Trophoblast cell (in vitro differentiated cells and primary cell): ENCODE results near the gene IL4I1.

Source experiments
- DNase-seq, 2 donors: peaks; one replicate each; pipeline ENCODE4 v3.0.0-alpha.2; 2016
- H2AFZ ChIP-seq: 2 replicates; pipeline ENCODE4 v1.6.1; 2013; ENCODE audit warnings: low read length, moderate library complexity, mild to moderate bottlenecking; ENCODE audit not compliant: insufficient read depth, poor library complexity
- H2AK5ac ChIP-seq: 2 replicates; pipeline ENCODE4 v1.6.1; 2013; ENCODE audit warnings: mild to moderate bottlenecking, low read length
- H2BK120ac ChIP-seq: 2 replicates; pipeline ENCODE4 v1.6.1; 2013; ENCODE audit warnings: low read length, mild to moderate bottlenecking, moderate library complexity; ENCODE audit not compliant: insufficient read depth, poor library complexity
- H2BK12ac ChIP-seq: 2 replicates; pipeline ENCODE4 v1.6.1; 2013; ENCODE audit warnings: mild to moderate bottlenecking, low read length, moderate library complexity
- H2BK5ac ChIP-seq: 2 replicates; pipeline ENCODE4 v1.6.1; 2013; ENCODE audit warnings: low read length, low read depth, moderate library complexity, mild to moderate bottlenecking; ENCODE audit not compliant: poor library complexity
- H3K14ac ChIP-seq: 2 replicates; pipeline ENCODE4 v1.6.1; 2013; ENCODE audit warnings: mild to moderate bottlenecking, low read length
- H3K18ac ChIP-seq: 2 replicates; pipeline ENCODE4 v1.6.1; 2013; ENCODE audit warnings: mild to moderate bottlenecking, low read length
- H3K23ac ChIP-seq: 2 replicates; pipeline ENCODE4 v1.6.1; 2013; ENCODE audit warnings: low read length
- H3K27ac ChIP-seq: 2 replicates; pipeline ENCODE4 v1.5.1; 2013; ENCODE audit warnings: low read depth, mild to moderate bottlenecking, inconsistent platforms, low read length, moderate library complexity
- H3K27me3 ChIP-seq: 2 replicates; pipeline ENCODE4 v1.6.1; 2013; ENCODE audit warnings: inconsistent platforms, mild to moderate bottlenecking, low read length, moderate library complexity; ENCODE audit not compliant: insufficient read depth
- H3K36me3 ChIP-seq, 2 experiments: 1 replicate in 1 of 2; 2 replicates in 1 of 2; pipeline ENCODE4 v1.6.1; 2013; ENCODE audit warnings: low read length in 2 of 2, mild to moderate bottlenecking in 2 of 2, moderate library complexity in 1 of 2; ENCODE audit not compliant: insufficient read depth in 2 of 2, control insufficient read depth in 1 of 2
- H3K4ac ChIP-seq: 2 replicates; pipeline ENCODE4 v1.6.1; 2013; ENCODE audit warnings: low read depth, mild to moderate bottlenecking, low read length, moderate library complexity
- H3K4me1 ChIP-seq, 2 experiments: 1 replicate in 1 of 2; 2 replicates in 1 of 2; pipeline ENCODE4 v1.6.1; 2013; ENCODE audit warnings: low read length in 2 of 2, mild to moderate bottlenecking in 2 of 2, moderate library complexity in 1 of 2; ENCODE audit not compliant: insufficient read depth in 2 of 2, control insufficient read depth in 1 of 2
- H3K4me2 ChIP-seq: 2 replicates; pipeline ENCODE4 v1.6.1; 2013; ENCODE audit warnings: inconsistent platforms, mild to moderate bottlenecking, low read length, moderate library complexity
- H3K4me3 ChIP-seq: 2 replicates; pipeline ENCODE4 v1.5.1; 2013; ENCODE audit warnings: mild to moderate bottlenecking, low read depth, low read length, inconsistent platforms
- H3K79me1 ChIP-seq: one replicate; pipeline ENCODE4 v1.6.1; 2013; ENCODE audit warnings: low read length
- H3K79me2 ChIP-seq: 2 replicates; pipeline ENCODE4 v1.6.1; 2013; ENCODE audit warnings: low read length, mild to moderate bottlenecking; ENCODE audit not compliant: control insufficient read depth, insufficient read depth, poor library complexity
- H3K9ac ChIP-seq: 2 replicates; pipeline ENCODE4 v1.6.1; 2013; ENCODE audit warnings: mild to moderate bottlenecking, low read length
- H3K9me3 ChIP-seq: 2 replicates; pipeline ENCODE4 v1.6.1; 2013; ENCODE audit warnings: low read depth, mild to moderate bottlenecking, control low read depth, inconsistent platforms, low read length; ENCODE audit not compliant: insufficient read depth
- H4K12ac ChIP-seq: 2 replicates; pipeline ENCODE4 v1.6.1; 2013; ENCODE audit warnings: low read depth, mild to moderate bottlenecking, low read length, moderate library complexity
- H4K8ac ChIP-seq: 2 replicates; pipeline ENCODE4 v1.6.1; 2013; ENCODE audit warnings: low read depth, mild to moderate bottlenecking, low read length, moderate library complexity
- H4K91ac ChIP-seq: one replicate; pipeline ENCODE4 v1.6.1; 2013; ENCODE audit warnings: low read depth, mild to moderate bottlenecking, low read length, moderate library complexity
- WGBS: extraction: QIAGEN DNeasy Blood & Tissue Kit; methylation state at CpG from one replicate; pipeline ENCODE4 v1.1.7; 2013; ENCODE audit warnings: missing lambda C conversion rate; ENCODE audit not compliant: insufficient read length, insufficient coverage; ENCODE audit errors: extremely low coverage; 5-methylcytosine and 5-hydroxymethylcytosine counted together

Gene IL4I1

DNA sequence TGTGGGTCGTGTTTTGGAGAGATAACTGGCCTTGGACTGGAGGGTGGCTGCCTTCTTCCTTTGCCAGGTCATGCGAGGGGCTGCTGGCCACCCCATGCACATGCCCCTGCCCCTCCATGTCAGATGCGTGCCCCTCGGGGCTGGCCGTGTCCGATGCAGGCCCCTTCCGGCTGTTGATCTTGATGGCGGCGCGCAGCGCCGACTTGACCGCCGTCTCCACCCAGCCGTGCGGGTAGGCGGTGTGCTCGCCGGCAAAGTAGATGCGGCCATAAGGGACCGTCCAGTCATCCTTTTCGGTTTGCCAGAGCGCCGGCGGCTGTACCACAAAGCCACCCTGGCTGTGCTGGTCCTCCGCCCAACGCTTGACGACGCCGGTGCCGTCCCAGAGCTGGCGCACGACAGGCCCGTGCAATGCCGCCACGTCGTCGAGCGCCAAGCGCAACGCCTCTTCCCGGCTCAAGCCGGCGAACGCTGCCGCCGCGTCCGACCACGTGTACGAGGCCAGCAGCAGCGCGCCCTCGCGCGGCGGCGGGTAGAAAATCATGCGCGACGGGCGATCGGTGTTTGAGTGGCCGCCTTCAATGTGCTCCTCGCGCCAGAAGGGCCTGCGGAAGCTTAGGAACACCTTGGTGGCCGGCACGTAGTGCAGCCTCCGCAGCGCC, 6.9 kb downstream of the IL4I1 start:
- peaks cover 8 to 10% of the 10 kb centered on the region in 2 experiments for H3K36me3 ChIP-seq
- no peak overlapping the region for H2BK12ac ChIP-seq
- no peak overlapping the region for H4K91ac ChIP-seq
- no peaks in the 10 kb centered on the region for H3K27me3 ChIP-seq
- peak overlapping the region; percentile 51 for H3K4me2 ChIP-seq
- no peak overlapping the region for H3K9ac ChIP-seq
- no peak overlapping the region for H3K23ac ChIP-seq
- no peak overlapping the region for H2AK5ac ChIP-seq
- H3K4ac ChIP-seq: no peak overlapping the region
- no peaks in the 10 kb centered on the region for H3K79me1 ChIP-seq
- H3K14ac ChIP-seq: no peak overlapping the region
- H3K18ac ChIP-seq: no peak overlapping the region
- DNase-seq: peak; percentile 86 to 93
- H3K79me2 ChIP-seq: no peaks in the 10 kb centered on the region
- peak overlapping the region; percentile 57 for H2AFZ ChIP-seq
- no CpG with 5 or more reads among the region's 71 CpGs for WGBS
- no peak overlapping the region for H3K27ac ChIP-seq
- peaks cover 15% of the 10 kb centered on the region for H3K9me3 ChIP-seq
- no peak overlapping the region for H4K12ac ChIP-seq
- H2BK120ac ChIP-seq: no peak overlapping the region
- peaks cover 3 to 8% of the 10 kb centered on the region in 2 experiments for H3K4me1 ChIP-seq
- H4K8ac ChIP-seq: no peak overlapping the region
- H2BK5ac ChIP-seq: no peak overlapping the region
- H3K4me3 ChIP-seq: peak overlapping the region; percentile 26

DNA sequence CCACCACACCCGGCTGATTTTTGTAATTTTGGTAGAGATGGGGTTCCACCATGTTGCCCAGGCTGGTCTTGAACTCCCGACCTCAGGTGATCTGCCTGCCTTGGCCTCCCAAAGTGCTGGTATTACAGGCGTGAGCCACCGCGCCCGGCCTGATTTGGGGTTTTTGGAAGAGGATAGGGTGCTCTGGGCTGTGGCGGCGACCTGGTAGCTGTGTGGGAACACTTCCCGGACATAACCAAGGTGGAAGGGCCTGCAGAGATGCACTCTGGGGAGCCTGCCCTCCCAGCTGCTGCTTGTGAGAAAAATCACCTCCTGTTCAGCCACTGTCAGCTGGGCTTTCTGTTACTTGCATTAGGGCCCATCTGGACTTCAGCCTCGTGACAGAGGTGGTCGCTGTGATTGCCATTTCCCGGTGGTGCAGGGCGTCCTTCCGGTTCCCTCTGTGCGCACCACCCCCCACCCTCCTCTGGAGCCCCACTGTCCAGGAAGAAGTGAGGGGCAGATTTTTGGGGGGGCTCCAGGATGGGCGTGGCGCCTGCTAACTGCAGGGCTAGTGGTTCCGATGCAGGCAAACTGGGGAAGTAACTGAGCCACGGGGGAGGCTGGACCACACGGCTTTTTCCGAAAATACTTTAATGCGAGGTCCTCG, 7.5 kb downstream of the IL4I1 start:
- Histone ChIP-seq H4K91ac (no peak overlapping the region), H3K4me3 (no peak overlapping the region), H2BK12ac (no peak overlapping the region), H3K27ac (no peak overlapping the region), H3K9me3 (peaks cover 14% of the 10 kb centered on the region), H3K9ac (no peak overlapping the region), H3K27me3 (no peaks in the 10 kb centered on the region), H4K8ac (no peak overlapping the region), H2AFZ (no peak overlapping the region), H3K4ac (no peak overlapping the region), H2AK5ac (no peak overlapping the region), H3K23ac (no peak overlapping the region), H3K4me1 (peaks cover 3 to 8% of the 10 kb centered on the region in 2 experiments), H3K79me1 (no peaks in the 10 kb centered on the region), H3K36me3 (peaks cover 14 to 17% of the 10 kb centered on the region in 2 experiments), H2BK120ac (no peak overlapping the region), H3K18ac (no peak overlapping the region), H4K12ac (no peak overlapping the region), H3K79me2 (no peaks in the 10 kb centered on the region), H2BK5ac (no peak overlapping the region), H3K14ac (no peak overlapping the region), H3K4me2 (no peak overlapping the region)
- DNase-seq: no peak
- WGBS: no CpG with 5 or more reads among the region's 23 CpGs

DNA sequence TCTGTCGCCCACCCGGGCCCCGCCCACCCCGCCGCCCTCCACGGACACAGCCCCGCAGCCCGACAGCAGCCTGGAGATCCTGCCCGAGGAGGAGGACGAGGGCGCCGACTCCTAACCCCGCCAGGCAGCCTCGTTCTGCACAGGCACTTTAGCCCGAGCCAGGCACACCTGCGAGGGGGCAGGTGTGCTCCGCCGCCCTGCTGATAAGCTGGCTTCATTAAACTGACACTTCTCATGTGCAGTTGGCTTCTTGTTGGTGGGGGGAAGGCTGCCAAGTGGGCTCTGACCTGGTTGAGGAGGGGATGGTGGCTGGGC, 8.2 kb downstream of the IL4I1 start:
- no peaks in the 10 kb centered on the region for H3K79me2 ChIP-seq
- no peak overlapping the region for H2BK5ac ChIP-seq
- no peak overlapping the region for H4K8ac ChIP-seq
- no CpG with 5 or more reads among the region's 18 CpGs for WGBS
- H3K9me3 ChIP-seq: peaks cover 13% of the 10 kb centered on the region
- no peaks in the 10 kb centered on the region for H3K27me3 ChIP-seq
- H3K79me1 ChIP-seq: no peaks in the 10 kb centered on the region
- no peak overlapping the region for H2BK120ac ChIP-seq
- H3K14ac ChIP-seq: no peak overlapping the region
- no peak overlapping the region for H3K23ac ChIP-seq
- no peak overlapping the region for H3K27ac ChIP-seq
- H3K4me3 ChIP-seq: no peak overlapping the region
- H4K12ac ChIP-seq: no peak overlapping the region
- no peak overlapping the region for H2AK5ac ChIP-seq
- H3K9ac ChIP-seq: no peak overlapping the region
- H3K4me1 ChIP-seq: peaks cover 3 to 8% of the 10 kb centered on the region in 2 experiments
- no peak overlapping the region for H2BK12ac ChIP-seq
- peaks cover 21 to 24% of the 10 kb centered on the region in 2 experiments for H3K36me3 ChIP-seq
- no peak overlapping the region for H4K91ac ChIP-seq
- H3K4ac ChIP-seq: no peak overlapping the region
- no peak for DNase-seq
- no peak overlapping the region for H3K18ac ChIP-seq
- no peak overlapping the region for H2AFZ ChIP-seq
- H3K4me2 ChIP-seq: no peak overlapping the region

DNA sequence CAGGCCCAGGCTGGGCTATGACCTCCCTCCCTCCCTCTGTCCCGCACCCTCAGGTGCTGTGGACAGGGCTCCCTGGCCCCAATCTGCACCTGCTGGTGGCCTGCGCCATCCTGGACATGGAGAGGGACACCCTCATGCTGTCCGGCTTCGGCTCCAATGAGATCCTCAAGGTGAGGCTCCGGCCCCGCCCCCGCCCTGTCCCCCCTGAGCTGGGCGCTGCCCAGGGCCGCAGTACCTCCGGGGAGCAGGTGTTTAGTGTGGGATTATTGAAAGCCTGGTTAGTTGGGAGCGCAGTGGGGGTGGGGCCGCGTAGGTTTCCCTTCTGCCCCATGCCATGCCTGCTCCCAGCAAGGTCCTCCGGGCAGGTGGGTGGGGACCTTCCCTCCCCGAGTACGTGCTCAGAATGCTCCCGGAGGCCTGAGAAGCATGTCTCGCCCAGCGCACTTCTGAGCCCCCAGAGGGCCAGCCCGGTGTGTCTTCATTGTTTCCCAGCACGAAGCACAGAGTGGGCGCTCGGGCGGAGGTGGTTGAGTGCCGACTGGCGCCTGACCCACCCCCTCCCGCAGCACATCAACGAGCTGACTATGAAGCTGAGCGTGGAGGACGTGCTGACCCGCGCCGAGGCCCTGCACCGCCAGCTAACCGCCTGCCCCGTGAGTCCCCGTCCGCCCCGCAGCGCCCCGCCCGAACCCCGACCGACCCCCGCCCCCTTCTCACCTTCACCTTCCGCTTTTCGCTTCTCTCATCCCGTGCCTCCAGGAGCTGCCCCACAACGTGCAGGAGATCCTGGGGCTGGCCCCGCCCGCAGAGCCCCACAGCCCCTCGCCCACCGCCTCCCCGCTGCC, 8.8 kb downstream of the IL4I1 start:
- Histone ChIP-seq H3K18ac (no peak overlapping the region), H2AK5ac (no peak overlapping the region), H3K9ac (no peak overlapping the region), H3K4me3 (no peak overlapping the region), H3K27me3 (no peaks in the 10 kb centered on the region), H3K9me3 (peaks cover 17% of the 10 kb centered on the region), H3K4me2 (no peak overlapping the region), H3K36me3 (peaks cover 27 to 29% of the 10 kb centered on the region in 2 experiments), H3K27ac (no peak overlapping the region), H3K23ac (no peak overlapping the region), H2AFZ (no peak overlapping the region), H4K8ac (no peak overlapping the region), H4K12ac (no peak overlapping the region), H3K4me1 (peaks cover 3 to 8% of the 10 kb centered on the region in 2 experiments), H3K79me1 (no peaks in the 10 kb centered on the region), H3K14ac (no peak overlapping the region), H3K4ac (no peak overlapping the region), H2BK12ac (no peak overlapping the region), H2BK5ac (no peak overlapping the region), H4K91ac (no peak overlapping the region), H2BK120ac (no peak overlapping the region), H3K79me2 (no peaks in the 10 kb centered on the region)
- WGBS: 100% methylated on average over 2 of the region's 54 CpGs
- DNase-seq: no peak
